ENCODE data around the gene CBFA2T2.

The CBFA2T2 gene

DNA sequence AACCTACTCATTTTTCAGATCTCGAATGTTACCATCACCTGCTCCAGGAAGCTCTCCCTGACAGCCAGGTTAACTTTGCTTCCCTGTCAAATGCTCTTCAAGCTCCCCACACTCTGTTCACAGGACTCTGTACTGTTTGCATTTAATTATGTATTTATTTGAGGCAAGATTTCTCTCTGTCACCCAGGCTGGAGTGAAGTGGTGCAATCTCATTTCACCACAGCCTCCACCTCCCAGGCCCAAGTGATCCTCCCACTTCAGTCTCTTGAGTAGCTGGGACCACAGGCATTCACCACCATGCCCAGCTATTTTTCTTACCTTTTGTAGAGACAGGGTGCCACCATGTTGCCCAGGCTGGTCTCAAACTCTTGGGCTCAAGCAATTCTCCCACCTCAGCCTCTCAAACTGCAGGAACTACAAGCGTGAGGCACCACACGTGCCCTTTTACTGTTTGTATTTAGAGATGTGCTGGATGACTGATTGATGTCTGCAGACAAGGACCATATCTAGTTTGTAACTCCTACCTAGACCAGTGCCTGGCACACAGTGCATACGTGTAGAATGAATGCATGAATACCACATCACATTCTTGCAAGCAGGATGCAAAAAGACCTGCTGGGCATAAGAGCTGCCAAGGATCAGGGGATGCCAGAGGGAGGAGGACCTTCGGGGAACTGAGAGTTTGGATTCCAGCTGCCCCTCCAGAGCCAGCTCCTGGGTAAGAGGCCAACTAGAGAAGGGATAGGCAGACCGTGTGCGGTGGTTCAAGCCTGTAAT, 15.6 kb upstream of the CBFA2T2 start:
- TF ChIP-seq CTCF (IDR thresholded peaks at IDR 0.05; ENCODE audit: low read depth, low read length, missing control alignments) = no peak
- no peak for DNase-seq (ENCODE audit: extremely low read depth, low read depth)
- H3K4me3 ChIP-seq (replicated peaks; ENCODE audit: low read depth, low read length) = no peak overlapping the region

GRCh38 chr20:33474963-33475362, 14.9 kb upstream of the CBFA2T2 start:
- TF ChIP-seq CTCF (IDR thresholded peaks at IDR 0.05; ENCODE audit: low read depth, low read length, missing control alignments) = no peak
- DNase-seq (ENCODE audit: extremely low read depth, low read depth) = no peak
- H3K4me3 ChIP-seq (replicated peaks; ENCODE audit: low read depth, low read length) = no peak overlapping the region

GRCh38 chr20:33475381-33476152, 14.3 kb upstream of the CBFA2T2 start:
- TF ChIP-seq CTCF (IDR thresholded peaks at IDR 0.05; ENCODE audit: low read depth, low read length, missing control alignments) = no peak
- DNase-seq (ENCODE audit: extremely low read depth, low read depth) = no peak
- H3K4me3 ChIP-seq (replicated peaks; ENCODE audit: low read depth, low read length) = no peak overlapping the region

- DNase-seq (ENCODE audit: extremely low read depth, low read depth) = no peak
- H3K4me3 ChIP-seq (replicated peaks; ENCODE audit: low read depth, low read length) = no peak overlapping the region
- TF ChIP-seq CTCF (IDR thresholded peaks at IDR 0.05; ENCODE audit: low read depth, low read length, missing control alignments) = no peak
These were observed 12.3 kb upstream of the CBFA2T2 start for GRCh38 chr20:33477386-33478234.

DNA sequence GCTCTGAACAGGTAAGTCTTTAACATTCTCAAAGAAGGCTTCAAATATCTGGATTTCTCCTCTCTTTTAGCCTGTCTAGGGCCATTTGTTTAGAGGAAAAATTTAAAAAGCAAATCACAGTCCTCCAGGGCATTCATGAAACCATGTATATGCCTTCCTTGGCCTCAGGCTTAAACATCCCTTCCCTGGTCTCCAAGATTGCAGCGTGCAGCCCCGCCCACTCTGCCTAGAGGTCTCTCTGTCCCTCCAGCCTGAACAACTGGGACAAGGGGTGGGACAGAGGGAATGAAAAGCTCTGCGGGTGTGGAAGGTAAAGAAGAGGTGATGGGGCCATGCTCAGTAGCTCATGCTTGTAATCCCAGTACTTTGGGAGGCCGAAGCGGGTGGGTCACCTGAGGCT, 9.8 kb upstream of the CBFA2T2 start:
- H3K4me3 ChIP-seq (replicated peaks; ENCODE audit: low read depth, low read length) = no peak overlapping the region
- TF ChIP-seq CTCF (IDR thresholded peaks at IDR 0.05; ENCODE audit: low read depth, low read length, missing control alignments) = no peak
- no peak for DNase-seq (ENCODE audit: extremely low read depth, low read depth)

- no peak for TF ChIP-seq CTCF (IDR thresholded peaks at IDR 0.05; ENCODE audit: low read depth, low read length, missing control alignments)
These were observed 8.4 kb upstream of the CBFA2T2 start for GRCh38 chr20:33481431-33481941.

More at GRCh38 chr20:33481431-33481941, 8.4 kb upstream of the CBFA2T2 start:
- DNase-seq (ENCODE audit: extremely low read depth, low read depth) = no peak
- H3K4me3 ChIP-seq (replicated peaks; ENCODE audit: low read depth, low read length) = no peak overlapping the region

Measured in HFF-Myc (cell line).